ENCODE measurements around the gene JADE1. TPM values are rescaled to one million over a fixed set of nuclear protein-coding genes. Genes with fewer than 3 reads are reported as not detected.

JADE1 gene
- total RNA-seq, 2 experiments from 2014 or later = 57.1 to 58.4 TPM

- H3K4me1 ChIP-seq (ENCODE audit: insufficient read depth, low read length) = no peaks in the 10 kb centered on the region
- H3K36me3 Mint-ChIP-seq (ENCODE audit: low read depth) = peaks cover 1% of the 10 kb centered on the region
- H3K4me3 ChIP-seq (ENCODE audit: low read length) = no peak overlapping the region
- DNase-seq = no peak
- H3K4me3 Mint-ChIP-seq = no peak overlapping the region
- no peaks in the 10 kb centered on the region for H3K9me3 ChIP-seq (ENCODE audit: control insufficient read depth in 1 of 2, insufficient read depth in 1 of 2, low read length in 2 of 2)
- H3K27ac Mint-ChIP-seq = no peak overlapping the region
- H3K4me1 Mint-ChIP-seq (ENCODE audit: low read depth) = no peaks in the 10 kb centered on the region
- intact Hi-C loops (cut with DNase I, micrococcal nuclease) = no loop called here
- POLR2A ChIA-PET = no interaction called here
- ATAC-seq (ENCODE audit: poor library complexity) = no peak
- no peak overlapping the region for H3K27ac ChIP-seq (ENCODE audit: low read depth in 1 of 2, low read length in 2 of 2)
- no peaks in the 10 kb centered on the region for H3K27me3 ChIP-seq (ENCODE audit: control insufficient read depth in 1 of 2, insufficient read depth in 2 of 2, low read length in 2 of 2)
- no peak for TF ChIP-seq CTCF (IDR thresholded peaks at IDR 0.05)
- H3K36me3 ChIP-seq (ENCODE audit: insufficient read depth, low read length) = no peaks in the 10 kb centered on the region
- H3K9me3 Mint-ChIP-seq = no peaks in the 10 kb centered on the region
- no peaks in the 10 kb centered on the region for H3K27me3 Mint-ChIP-seq
- CTCF ChIA-PET = no interaction called here
Measured at GRCh38 chr4:128907981-128908380, 98.5 kb downstream of the JADE1 start.

- Histone ChIP-seq H3K4me1 (ENCODE audit: insufficient read depth, low read length) (no peaks in the 10 kb centered on the region), H3K27me3 (ENCODE audit: control insufficient read depth in 1 of 2, insufficient read depth in 2 of 2, low read length in 2 of 2) (no peaks in the 10 kb centered on the region), H3K27ac (ENCODE audit: low read depth in 1 of 2, low read length in 2 of 2) (no peak overlapping the region), H3K4me3 (ENCODE audit: low read length) (no peak overlapping the region), H3K36me3 (ENCODE audit: insufficient read depth, low read length) (no peaks in the 10 kb centered on the region), H3K9me3 (ENCODE audit: control insufficient read depth in 1 of 2, insufficient read depth in 1 of 2, low read length in 2 of 2) (no peaks in the 10 kb centered on the region)
- Mint-ChIP-seq H3K4me1 (ENCODE audit: low read depth) (no peaks in the 10 kb centered on the region), H3K27ac (no peak overlapping the region), H3K9me3 (no peaks in the 10 kb centered on the region), H3K27me3 (no peaks in the 10 kb centered on the region), H3K36me3 (ENCODE audit: low read depth) (peaks cover 4% of the 10 kb centered on the region), H3K4me3 (no peak overlapping the region)
- DNase-seq (no peak), ATAC-seq (ENCODE audit: poor library complexity) (no peak)
- TF ChIP-seq CTCF (IDR thresholded peaks at IDR 0.05) = no peak
- intact Hi-C loops (cut with DNase I, micrococcal nuclease) = no loop called here
- ChIA-PET CTCF (no interaction called here), POLR2A (no interaction called here)
Measured at GRCh38 chr4:128908735-128909134, 99.2 kb downstream of the JADE1 start.

GRCh38 chr4:128913228-128913627, 103.7 kb downstream of the JADE1 start:
- no peak overlapping the region for H3K4me3 ChIP-seq (ENCODE audit: low read length)

More at GRCh38 chr4:128913228-128913627, 103.7 kb downstream of the JADE1 start:
- no peak for ATAC-seq (ENCODE audit: poor library complexity)
- no peak for TF ChIP-seq CTCF (IDR thresholded peaks at IDR 0.05)
- Mint-ChIP-seq H3K27me3 (no peaks in the 10 kb centered on the region), H3K4me3 (no peak overlapping the region), H3K27ac (no peak overlapping the region), H3K9me3 (no peaks in the 10 kb centered on the region), H3K36me3 (ENCODE audit: low read depth) (peaks cover 4% of the 10 kb centered on the region), H3K4me1 (ENCODE audit: low read depth) (peaks cover 7% of the 10 kb centered on the region)
- no peaks in the 10 kb centered on the region for H3K36me3 ChIP-seq (ENCODE audit: insufficient read depth, low read length)
- H3K9me3 ChIP-seq (ENCODE audit: control insufficient read depth in 1 of 2, insufficient read depth in 1 of 2, low read length in 2 of 2) = no peaks in the 10 kb centered on the region
- intact Hi-C loops (cut with DNase I, micrococcal nuclease) = no loop called here
- ChIA-PET CTCF (no interaction called here), POLR2A (no interaction called here)
- H3K27me3 ChIP-seq (ENCODE audit: control insufficient read depth in 1 of 2, insufficient read depth in 2 of 2, low read length in 2 of 2) = no peaks in the 10 kb centered on the region
- no peak overlapping the region for H3K27ac ChIP-seq (ENCODE audit: low read depth in 1 of 2, low read length in 2 of 2)
- no peaks in the 10 kb centered on the region for H3K4me1 ChIP-seq (ENCODE audit: insufficient read depth, low read length)
- DNase-seq = no peak
